ENCODE measurements around the gene CFAP92.

GRCh38 chr3:128922804-128923459 lies 70.9 kb downstream of the CFAP92 start:
- TF ChIP-seq EZH2 (IDR thresholded peaks at IDR 0.05; ENCODE audit: low read length, unreplicated experiment), result no peak
- TF ChIP-seq CTCF (conservative IDR thresholded peaks at IDR 0.05; ENCODE audit: low read depth, low read length), result no peak
- no peak for TF ChIP-seq EZH2phosphoT487 (IDR thresholded peaks at IDR 0.05; ENCODE audit: borderline replicate concordance, low read length)
